Endodermal cell (in vitro differentiated cells): ENCODE data around the gene DCLK1. TPM values are rescaled to one million over a fixed set of nuclear protein-coding genes. Genes with fewer than 3 reads are reported as not detected.

Source experiments
- DNase-seq: peaks from one replicate; pipeline ENCODE4 v3.0.0-alpha.2; 2017
- H3K27ac ChIP-seq: 2 replicates; pipeline ENCODE4 v1.5.1; 2013; ENCODE audit warnings: mild to moderate bottlenecking, low read depth, low read length, moderate library complexity
- H3K27me3 ChIP-seq: 2 replicates; pipeline ENCODE4 v1.6.1; 2013; ENCODE audit warnings: mild to moderate bottlenecking, low read length, moderate library complexity; ENCODE audit not compliant: insufficient read depth, control insufficient read depth, poor library complexity, severe bottlenecking
- H3K36me3 ChIP-seq: 2 replicates; pipeline ENCODE4 v1.7.0; 2013; ENCODE audit warnings: mild to moderate bottlenecking, low read length, moderate library complexity; ENCODE audit not compliant: control insufficient read depth, insufficient read depth
- H3K4me1 ChIP-seq: one replicate; pipeline ENCODE4 v1.7.0; 2013; ENCODE audit warnings: low read length; ENCODE audit not compliant: control insufficient read depth, insufficient read depth
- H3K4me3 ChIP-seq: 2 replicates; pipeline ENCODE4 v1.5.1; 2013; ENCODE audit warnings: mild to moderate bottlenecking, low read length, moderate library complexity
- H3K9ac ChIP-seq: 2 replicates; pipeline ENCODE4 v1.6.1; 2013; ENCODE audit warnings: mild to moderate bottlenecking, low read length, moderate library complexity; ENCODE audit not compliant: poor library complexity, severe bottlenecking; ENCODE audit errors: extremely low read depth
- H3K9me3 ChIP-seq: 2 replicates; pipeline ENCODE4 v1.6.1; 2013; ENCODE audit warnings: mild to moderate bottlenecking, low read length, moderate library complexity; ENCODE audit not compliant: control insufficient read depth
- H3K27ac Mint-ChIP-seq: 2 replicates; pipeline ENCODE4 v1.8.0; 2020; ENCODE audit warnings: mixed read lengths
- H3K27me3 Mint-ChIP-seq: 2 replicates; pipeline ENCODE4 v1.8.0; 2021; ENCODE audit warnings: mild to moderate bottlenecking, mixed read lengths; ENCODE audit not compliant: insufficient read depth
- H3K36me3 Mint-ChIP-seq: 2 replicates; pipeline ENCODE4 v1.8.0; 2020; ENCODE audit warnings: low read depth, mixed read lengths
- H3K4me1 Mint-ChIP-seq: 2 replicates; pipeline ENCODE4 v1.8.0; 2020; ENCODE audit warnings: mixed read lengths
- H3K4me3 Mint-ChIP-seq: 2 replicates; pipeline ENCODE4 v1.8.0; 2020; ENCODE audit warnings: mild to moderate bottlenecking, moderate library complexity, mixed read lengths
- H3K9me3 Mint-ChIP-seq: 2 replicates; pipeline ENCODE4 v1.8.0; 2020; ENCODE audit warnings: mild to moderate bottlenecking, mixed read lengths
- WGBS, 2 experiments: methylation state at CpG; one replicate each; pipeline versions ENCODE4 v1.1.5 to v1.1.7; 2013; ENCODE audit warnings: missing lambda C conversion rate in 2 of 2, mixed read lengths in 1 of 2; ENCODE audit not compliant: insufficient coverage in 1 of 2, insufficient read length in 1 of 2; 5-methylcytosine and 5-hydroxymethylcytosine counted together
- total RNA-seq, 2 donors: library from RNA; stranded (reverse); fragmentation: NEBNext Ultra II Directional in 1 of 2; extraction: Animal tissue kit (Norgen Biotek cat#: 25700) in 1 of 2; gene quantifications; 2 replicates in 1 of 2; 3 replicates in 1 of 2; pipeline ENCODE4 v1.2.1, GENCODE V29; 2021
- TF ChIP-seq, protein P1 (sequence below): fragments of 200-600 bp; sonication (generic); conservative IDR thresholded peaks from 2 replicates; pipeline ENCODE4 v1.5.0; 2021; ENCODE audit warnings: antibody characterized with exemption, mild to moderate bottlenecking

Gene DCLK1
- total RNA-seq, 2 donors from 2014 or later = 3.0 to 32.8 TPM

DNA sequence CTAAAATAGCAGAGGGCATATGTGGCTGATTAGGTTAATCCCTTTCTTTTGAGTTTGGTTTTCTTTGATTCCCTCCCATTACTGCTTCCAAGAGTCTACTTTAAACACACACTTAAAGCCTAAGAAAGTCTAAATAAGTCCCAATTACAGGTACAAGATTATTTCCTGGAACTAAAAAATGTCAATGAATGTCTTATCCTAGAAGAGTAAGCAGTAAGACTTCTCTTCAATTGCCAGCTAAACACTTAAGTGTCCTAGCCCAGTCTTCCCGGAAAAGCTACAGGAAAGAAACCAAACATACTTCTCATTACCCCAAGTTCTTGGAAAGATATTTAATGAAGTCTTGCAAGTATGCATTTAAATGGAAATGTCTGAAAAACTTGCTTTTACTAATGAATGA is 233.1 kb downstream of the DCLK1 start:
- Mint-ChIP-seq H3K4me3 (no peak overlapping the region), H3K36me3 (no peaks in the 10 kb centered on the region), H3K27me3 (no peaks in the 10 kb centered on the region), H3K27ac (no peak overlapping the region), H3K4me1 (peaks cover 7% of the 10 kb centered on the region), H3K9me3 (no peaks in the 10 kb centered on the region)
- Histone ChIP-seq H3K27ac (no peak overlapping the region), H3K27me3 (no peaks in the 10 kb centered on the region), H3K9me3 (no peaks in the 10 kb centered on the region), H3K36me3 (no peaks in the 10 kb centered on the region), H3K9ac (no peak overlapping the region), H3K4me3 (no peak overlapping the region), H3K4me1 (no peaks in the 10 kb centered on the region)
- 83% methylated on average over 1 of the region's 1 CpG; no CpG with 5 or more reads in 1 of the 2 experiments for WGBS, 2 experiments
- no peak for DNase-seq
- TF ChIP-seq, protein P1, sequence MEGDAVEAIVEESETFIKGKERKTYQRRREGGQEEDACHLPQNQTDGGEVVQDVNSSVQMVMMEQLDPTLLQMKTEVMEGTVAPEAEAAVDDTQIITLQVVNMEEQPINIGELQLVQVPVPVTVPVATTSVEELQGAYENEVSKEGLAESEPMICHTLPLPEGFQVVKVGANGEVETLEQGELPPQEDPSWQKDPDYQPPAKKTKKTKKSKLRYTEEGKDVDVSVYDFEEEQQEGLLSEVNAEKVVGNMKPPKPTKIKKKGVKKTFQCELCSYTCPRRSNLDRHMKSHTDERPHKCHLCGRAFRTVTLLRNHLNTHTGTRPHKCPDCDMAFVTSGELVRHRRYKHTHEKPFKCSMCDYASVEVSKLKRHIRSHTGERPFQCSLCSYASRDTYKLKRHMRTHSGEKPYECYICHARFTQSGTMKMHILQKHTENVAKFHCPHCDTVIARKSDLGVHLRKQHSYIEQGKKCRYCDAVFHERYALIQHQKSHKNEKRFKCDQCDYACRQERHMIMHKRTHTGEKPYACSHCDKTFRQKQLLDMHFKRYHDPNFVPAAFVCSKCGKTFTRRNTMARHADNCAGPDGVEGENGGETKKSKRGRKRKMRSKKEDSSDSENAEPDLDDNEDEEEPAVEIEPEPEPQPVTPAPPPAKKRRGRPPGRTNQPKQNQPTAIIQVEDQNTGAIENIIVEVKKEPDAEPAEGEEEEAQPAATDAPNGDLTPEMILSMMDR = no peak

DNA sequence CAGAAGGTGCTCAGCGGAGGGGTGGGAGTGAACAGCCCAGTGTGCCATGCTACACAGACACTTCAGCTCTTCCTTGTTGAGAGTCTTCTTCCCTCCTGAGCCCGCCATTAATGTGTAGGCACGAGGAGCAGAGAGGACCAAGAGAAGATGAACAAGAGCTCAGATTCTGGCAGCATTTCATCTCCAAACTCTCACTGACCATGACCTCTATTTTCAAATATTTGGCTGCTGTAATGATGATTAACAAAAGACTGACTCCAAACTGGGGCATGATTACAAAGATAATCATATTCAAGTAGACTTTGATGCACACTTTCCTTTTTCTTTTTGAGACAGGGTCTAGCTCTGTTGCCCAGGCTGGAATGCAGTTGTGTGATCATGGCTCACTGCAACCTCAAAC is 236.5 kb downstream of the DCLK1 start:
- Histone ChIP-seq H3K4me1 (no peaks in the 10 kb centered on the region), H3K27me3 (no peaks in the 10 kb centered on the region), H3K27ac (no peak overlapping the region), H3K4me3 (no peak overlapping the region), H3K9me3 (no peaks in the 10 kb centered on the region), H3K36me3 (no peaks in the 10 kb centered on the region), H3K9ac (no peak overlapping the region)
- DNase-seq = no peak
- no peak overlapping the region for H3K27ac Mint-ChIP-seq
- H3K4me1 Mint-ChIP-seq = peaks cover 16% of the 10 kb centered on the region
- 86 to 100% methylated on average over 1 to 3 of the region's 3 CpGs for WGBS, 2 experiments
- no peaks in the 10 kb centered on the region for H3K36me3 Mint-ChIP-seq
- TF ChIP-seq, protein P1 = no peak
- no peaks in the 10 kb centered on the region for H3K27me3 Mint-ChIP-seq
- H3K4me3 Mint-ChIP-seq = no peak overlapping the region
- H3K9me3 Mint-ChIP-seq = no peaks in the 10 kb centered on the region

DNA sequence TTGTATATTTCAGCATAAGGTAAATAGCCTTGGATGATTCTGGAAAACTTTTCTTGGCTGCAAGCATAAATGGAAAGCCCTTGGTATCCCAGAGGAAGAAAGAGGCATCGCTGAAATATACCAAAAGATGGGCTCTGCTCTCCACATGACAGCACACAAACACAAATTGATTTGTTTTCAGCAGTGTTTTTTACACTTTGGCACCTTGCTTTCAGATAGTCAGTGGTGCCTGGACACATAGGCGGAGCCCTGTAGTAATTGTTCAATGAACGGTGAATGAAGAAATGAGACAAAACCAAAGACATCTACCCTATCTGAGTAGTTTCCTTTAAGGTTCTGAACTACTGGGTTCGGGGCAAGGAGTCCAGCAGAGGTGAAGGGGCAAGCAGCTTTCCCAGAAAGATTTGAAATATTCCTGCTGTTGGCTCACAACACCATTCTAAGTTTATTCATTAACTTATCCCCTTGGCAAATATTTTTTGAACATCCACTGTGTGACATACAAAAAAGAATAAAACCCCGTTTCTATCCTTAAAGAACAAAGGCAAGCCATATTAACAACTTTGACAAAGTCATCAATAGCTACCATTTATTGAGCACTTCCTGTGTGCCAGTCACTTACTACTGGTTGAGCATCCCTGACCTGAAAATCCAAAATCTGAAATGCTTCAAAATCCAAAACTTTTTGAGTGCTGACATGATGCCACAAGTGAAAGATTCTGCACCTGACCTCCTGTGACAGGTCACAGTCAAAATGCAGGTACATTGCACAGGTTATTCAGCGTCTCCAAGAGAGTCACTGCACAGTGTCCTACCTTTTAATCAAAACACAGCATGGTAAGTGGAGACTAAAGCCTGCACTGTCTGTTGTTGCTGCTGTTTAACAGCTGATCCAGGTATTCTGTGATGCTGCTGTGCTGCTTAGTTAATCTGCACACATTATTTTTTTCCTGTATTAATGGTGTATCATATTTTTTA is 238.1 kb downstream of the DCLK1 start:
- Histone ChIP-seq H3K4me1 (no peaks in the 10 kb centered on the region), H3K9ac (no peak overlapping the region), H3K27me3 (no peaks in the 10 kb centered on the region), H3K9me3 (no peaks in the 10 kb centered on the region), H3K36me3 (no peaks in the 10 kb centered on the region), H3K4me3 (no peak overlapping the region), H3K27ac (no peak overlapping the region)
- peaks cover 29% of the 10 kb centered on the region for H3K4me1 Mint-ChIP-seq
- DNase-seq = no peak
- no peak overlapping the region for H3K27ac Mint-ChIP-seq
- H3K4me3 Mint-ChIP-seq = no peak overlapping the region
- H3K9me3 Mint-ChIP-seq = no peaks in the 10 kb centered on the region
- TF ChIP-seq, protein P1 = no peak
- WGBS, 2 experiments = 93% methylated on average over 4 to 6 of the region's 6 CpGs
- H3K36me3 Mint-ChIP-seq = no peaks in the 10 kb centered on the region
- no peaks in the 10 kb centered on the region for H3K27me3 Mint-ChIP-seq
